H9 (cell line): ENCODE results near the gene LNPK. TPM values are rescaled to one million over a fixed set of nuclear protein-coding genes. Genes with fewer than 3 reads are reported as not detected.
A peak's percentile ranks its signal among the peaks of the same experiment; 100 is the strongest.

Source experiments
- DNase-seq: peaks from one replicate; pipeline ENCODE4 v3.0.0-alpha.2; 2017
- H2AFZ ChIP-seq: one replicate; pipeline ENCODE4 v1.6.1; 2013; ENCODE audit warnings: mild to moderate bottlenecking, low read length, control low read depth, moderate library complexity
- H2AK5ac ChIP-seq: 2 replicates; pipeline ENCODE4 v1.6.1; 2013; ENCODE audit warnings: low read length, control low read depth, mixed read lengths; ENCODE audit not compliant: insufficient read length
- H2BK120ac ChIP-seq: one replicate; pipeline ENCODE4 v1.6.1; 2013; ENCODE audit warnings: low read depth, mild to moderate bottlenecking, low read length, control low read depth, inconsistent platforms; ENCODE audit not compliant: poor library complexity, severe bottlenecking
- H2BK12ac ChIP-seq: 2 replicates; pipeline ENCODE4 v1.6.1; 2013; ENCODE audit warnings: low read length, control low read depth, mixed read lengths, low read depth; ENCODE audit not compliant: insufficient read length
- H2BK15ac ChIP-seq: 2 replicates; pipeline ENCODE4 v1.6.1; 2013; ENCODE audit warnings: low read depth, low read length, control low read depth
- H2BK20ac ChIP-seq: one replicate; pipeline ENCODE4 v1.6.1; 2013; ENCODE audit warnings: low read depth, mild to moderate bottlenecking, low read length, control low read depth, inconsistent platforms; ENCODE audit not compliant: poor library complexity, severe bottlenecking
- H2BK5ac ChIP-seq: 2 replicates; pipeline ENCODE4 v1.6.1; 2013; ENCODE audit warnings: low read length, control low read depth, mixed read lengths; ENCODE audit not compliant: insufficient read length
- H3K14ac ChIP-seq: 2 replicates; pipeline ENCODE4 v1.6.1; 2013; ENCODE audit warnings: low read length, control low read depth; ENCODE audit not compliant: insufficient read depth
- H3K18ac ChIP-seq: 2 replicates; pipeline ENCODE4 v1.6.1; 2013; ENCODE audit warnings: low read depth, mild to moderate bottlenecking, mixed read lengths, low read length, control low read depth; ENCODE audit not compliant: insufficient read length
- H3K23ac ChIP-seq: 2 replicates; pipeline ENCODE4 v1.6.1; 2013; ENCODE audit warnings: low read length, control low read depth, mixed read lengths, low read depth; ENCODE audit not compliant: insufficient read length
- H3K23me2 ChIP-seq: 2 replicates; pipeline ENCODE4 v1.6.1; 2013; ENCODE audit warnings: low read depth, mild to moderate bottlenecking, mixed read lengths, low read length, control low read depth; ENCODE audit not compliant: insufficient read length, poor library complexity, severe bottlenecking
- H3K27ac ChIP-seq: 2 replicates; pipeline ENCODE4 v1.5.1; 2013; ENCODE audit warnings: low read length, control low read depth, mixed read lengths, low read depth; ENCODE audit not compliant: insufficient read length
- H3K27me3 ChIP-seq: 2 replicates; pipeline ENCODE4 v1.6.1; 2013; ENCODE audit warnings: low read length, control low read depth, inconsistent platforms; ENCODE audit not compliant: insufficient read depth
- H3K4ac ChIP-seq: 2 replicates; pipeline ENCODE4 v1.6.1; 2013; ENCODE audit warnings: low read depth, mild to moderate bottlenecking, control low read depth, inconsistent platforms, low read length, moderate library complexity
- H3K4me1 ChIP-seq: 2 replicates; pipeline ENCODE4 v1.6.1; 2013; ENCODE audit warnings: low read length, control low read depth, inconsistent platforms; ENCODE audit not compliant: insufficient read depth
- H3K4me2 ChIP-seq: 2 replicates; pipeline ENCODE4 v1.6.1; 2013; ENCODE audit warnings: low read length, control low read depth, mixed read lengths; ENCODE audit not compliant: insufficient read length, insufficient read depth
- H3K56ac ChIP-seq: 2 replicates; pipeline ENCODE4 v1.6.1; 2013; ENCODE audit warnings: low read depth, mild to moderate bottlenecking, mixed read lengths, low read length, control low read depth; ENCODE audit not compliant: insufficient read length
- H3K79me1 ChIP-seq: 2 replicates; pipeline ENCODE4 v1.6.1; 2013; ENCODE audit warnings: low read depth, mild to moderate bottlenecking, moderate library complexity, low read length, control low read depth, inconsistent platforms; ENCODE audit not compliant: insufficient read depth, poor library complexity, severe bottlenecking
- H3K79me2 ChIP-seq: 2 replicates; pipeline ENCODE4 v1.6.1; 2013; ENCODE audit warnings: low read length, control low read depth, inconsistent platforms; ENCODE audit not compliant: insufficient read depth
- H3K9ac ChIP-seq: 2 replicates; pipeline ENCODE4 v1.6.1; 2013; ENCODE audit warnings: low read length, control low read depth, mixed read lengths; ENCODE audit not compliant: insufficient read length; ENCODE audit errors: extremely low read depth
- H3K9me3 ChIP-seq: one replicate; pipeline ENCODE4 v1.6.1; 2013; ENCODE audit warnings: low read depth, low read length, inconsistent platforms; ENCODE audit not compliant: control insufficient read depth
- H3T11ph ChIP-seq: one replicate; pipeline ENCODE4 v1.6.1; 2013; ENCODE audit warnings: mild to moderate bottlenecking, low read length, control low read depth, inconsistent platforms
- H4K20me1 ChIP-seq: one replicate; pipeline ENCODE4 v1.6.1; 2013; ENCODE audit not compliant: control insufficient read depth, insufficient read length, insufficient read depth
- H4K5ac ChIP-seq: 2 replicates; pipeline ENCODE4 v1.6.1; 2013; ENCODE audit warnings: low read depth, mild to moderate bottlenecking, mixed read lengths, low read length, control low read depth; ENCODE audit not compliant: insufficient read length
- H4K8ac ChIP-seq: replicated peaks from 2 replicates; pipeline ENCODE4 v1.6.1; 2013; ENCODE audit warnings: low read length, control low read depth, mixed read lengths, low read depth; ENCODE audit not compliant: insufficient read length
- H4K91ac ChIP-seq: 2 replicates; pipeline ENCODE4 v1.6.1; 2013; ENCODE audit warnings: low read depth, mild to moderate bottlenecking, moderate library complexity, mixed read lengths, low read length, control low read depth; ENCODE audit not compliant: insufficient read length
- H3K27ac Mint-ChIP-seq, 3 experiments: 2 replicates in 2 of 3; 3 replicates in 1 of 3; pipeline ENCODE4 v1.8.0; 2020 to 2021; ENCODE audit warnings: mixed read lengths in 3 of 3, mild to moderate bottlenecking in 1 of 3, moderate library complexity in 1 of 3
- H3K27me3 Mint-ChIP-seq: 2 replicates; pipeline ENCODE4 v1.8.0; 2021; ENCODE audit warnings: low read depth, mild to moderate bottlenecking, moderate library complexity, mixed read lengths
- H3K36me3 Mint-ChIP-seq, 3 experiments: 2 replicates in 2 of 3; 3 replicates in 1 of 3; pipeline ENCODE4 v1.8.0; 2020 to 2021; ENCODE audit warnings: low read depth in 3 of 3, mixed read lengths in 3 of 3; ENCODE audit not compliant: insufficient read depth in 1 of 3
- H3K4me1 Mint-ChIP-seq, 2 experiments: 2 replicates each; pipeline ENCODE4 v1.8.0; 2020; ENCODE audit warnings: mixed read lengths in 2 of 2
- H3K4me3 Mint-ChIP-seq, 2 experiments: 2 replicates in 1 of 2; 3 replicates in 1 of 2; pipeline ENCODE4 v1.8.0; 2020 to 2021; ENCODE audit warnings: mild to moderate bottlenecking in 2 of 2, mixed read lengths in 2 of 2, moderate library complexity in 1 of 2
- H3K9me3 Mint-ChIP-seq, 2 experiments: 2 replicates in 1 of 2; 3 replicates in 1 of 2; pipeline ENCODE4 v1.8.0; 2020; ENCODE audit warnings: mild to moderate bottlenecking in 2 of 2, mixed read lengths in 2 of 2, moderate library complexity in 1 of 2
- WGBS: extraction: QIAGEN DNeasy Blood & Tissue Kit; methylation state at CpG from one replicate; pipeline ENCODE4 v1.1.7; 2013; ENCODE audit warnings: missing lambda C conversion rate, low lambda C conversion rate, mixed read lengths; ENCODE audit not compliant: insufficient read length; ENCODE audit errors: extremely low coverage; 5-methylcytosine and 5-hydroxymethylcytosine counted together
- total RNA-seq: library from RNA; stranded (reverse); gene quantifications from 2 replicates; pipeline ENCODE4 v1.2.1, GENCODE V29; 2021
- TF ChIP-seq, protein P1 (sequence below): fragments of 200-600 bp; sonication (generic); conservative IDR thresholded peaks from 3 replicates; pipeline ENCODE4 v1.8.0; 2021; ENCODE audit warnings: antibody characterized with exemption, mild to moderate bottlenecking

Gene LNPK
- total RNA-seq, 1 experiment from 2014 or later, result 8.5 TPM

DNA sequence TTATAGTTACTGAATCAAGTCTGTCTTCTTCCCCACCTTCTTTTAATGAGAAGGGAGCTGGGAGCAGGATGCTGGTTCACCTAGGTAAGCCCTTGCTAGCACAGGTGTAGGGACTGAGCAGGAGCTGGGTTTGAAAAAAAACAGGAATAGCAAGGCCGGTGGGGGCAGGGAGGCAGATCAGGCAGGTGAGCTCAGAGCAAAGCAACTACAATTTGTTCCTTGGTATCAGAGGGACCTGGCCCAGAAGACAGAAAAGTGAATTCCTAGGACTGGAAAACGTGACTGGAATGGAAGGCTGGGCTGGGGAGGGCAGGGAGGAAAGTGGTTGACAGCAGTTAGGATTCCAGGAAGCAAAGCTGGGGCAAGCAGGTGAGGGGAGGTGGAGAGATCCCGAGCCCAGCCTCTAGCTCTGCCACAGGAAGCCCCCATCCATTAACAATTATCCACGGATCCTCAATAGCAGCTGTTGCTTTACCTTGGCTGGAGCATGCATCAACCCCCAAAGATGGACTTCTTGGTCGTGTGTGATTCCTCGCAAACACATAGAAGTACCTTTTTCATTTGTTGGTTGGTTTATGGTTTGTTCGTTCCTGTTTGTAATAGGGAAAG is 118.4 kb downstream of the LNPK start:
- Histone ChIP-seq H3T11ph (no peak overlapping the region), H3K27ac (no peak overlapping the region), H2BK15ac (no peak overlapping the region), H3K9ac (no peak overlapping the region), H2BK12ac (no peak overlapping the region), H3K23ac (no peak overlapping the region), H3K9me3 (no peaks in the 10 kb centered on the region), H4K20me1 (no peaks in the 10 kb centered on the region), H3K4me1 (no peaks in the 10 kb centered on the region; the same call in 1 of the 2 replicates), H3K27me3 (no peaks in the 10 kb centered on the region), H3K79me2 (no peaks in the 10 kb centered on the region), H2BK120ac (no peak overlapping the region), H3K4me2 (no peak overlapping the region), H4K5ac (no peak overlapping the region), H3K23me2 (no peaks in the 10 kb centered on the region), H2BK20ac (no peak overlapping the region), H3K4ac (no peak overlapping the region), H3K14ac (0 out of 2 replicates have a peak overlapping the region, but pooled peaks have one; percentile 9), H2AK5ac (no peak overlapping the region), H4K91ac (no peak overlapping the region), H3K18ac (no peak overlapping the region), H3K79me1 (no peaks in the 10 kb centered on the region), H2AFZ (peak overlapping the region; percentile 5), H4K8ac (no peak overlapping the region), H3K56ac (no peak overlapping the region), H2BK5ac (no peak overlapping the region)
- Mint-ChIP-seq H3K4me3 (no peak overlapping the region; a peak in 2 of 5 replicates), H3K9me3 (no peaks in the 10 kb centered on the region), H3K4me1 (peaks cover 16 to 22% of the 10 kb centered on the region in 2 experiments), H3K27me3 (no peaks in the 10 kb centered on the region), H3K27ac (peak overlapping the region; percentile 30 to 79 (median 38); a peak in 4 of 7 replicates), H3K36me3 (no peaks in the 10 kb centered on the region)
- no CpG with 5 or more reads among the region's 7 CpGs for WGBS
- TF ChIP-seq, protein P1, sequence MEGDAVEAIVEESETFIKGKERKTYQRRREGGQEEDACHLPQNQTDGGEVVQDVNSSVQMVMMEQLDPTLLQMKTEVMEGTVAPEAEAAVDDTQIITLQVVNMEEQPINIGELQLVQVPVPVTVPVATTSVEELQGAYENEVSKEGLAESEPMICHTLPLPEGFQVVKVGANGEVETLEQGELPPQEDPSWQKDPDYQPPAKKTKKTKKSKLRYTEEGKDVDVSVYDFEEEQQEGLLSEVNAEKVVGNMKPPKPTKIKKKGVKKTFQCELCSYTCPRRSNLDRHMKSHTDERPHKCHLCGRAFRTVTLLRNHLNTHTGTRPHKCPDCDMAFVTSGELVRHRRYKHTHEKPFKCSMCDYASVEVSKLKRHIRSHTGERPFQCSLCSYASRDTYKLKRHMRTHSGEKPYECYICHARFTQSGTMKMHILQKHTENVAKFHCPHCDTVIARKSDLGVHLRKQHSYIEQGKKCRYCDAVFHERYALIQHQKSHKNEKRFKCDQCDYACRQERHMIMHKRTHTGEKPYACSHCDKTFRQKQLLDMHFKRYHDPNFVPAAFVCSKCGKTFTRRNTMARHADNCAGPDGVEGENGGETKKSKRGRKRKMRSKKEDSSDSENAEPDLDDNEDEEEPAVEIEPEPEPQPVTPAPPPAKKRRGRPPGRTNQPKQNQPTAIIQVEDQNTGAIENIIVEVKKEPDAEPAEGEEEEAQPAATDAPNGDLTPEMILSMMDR, result no peak
- peak; percentile 59 for DNase-seq
